ENCODE results near the gene FOXC2.

- TF ChIP-seq POLR2AphosphoS5 (IDR thresholded peaks at IDR 0.05) (no peak), POLR2A (IDR thresholded peaks at IDR 0.05) (no peak)
- TF ChIP-seq, protein P1, sequence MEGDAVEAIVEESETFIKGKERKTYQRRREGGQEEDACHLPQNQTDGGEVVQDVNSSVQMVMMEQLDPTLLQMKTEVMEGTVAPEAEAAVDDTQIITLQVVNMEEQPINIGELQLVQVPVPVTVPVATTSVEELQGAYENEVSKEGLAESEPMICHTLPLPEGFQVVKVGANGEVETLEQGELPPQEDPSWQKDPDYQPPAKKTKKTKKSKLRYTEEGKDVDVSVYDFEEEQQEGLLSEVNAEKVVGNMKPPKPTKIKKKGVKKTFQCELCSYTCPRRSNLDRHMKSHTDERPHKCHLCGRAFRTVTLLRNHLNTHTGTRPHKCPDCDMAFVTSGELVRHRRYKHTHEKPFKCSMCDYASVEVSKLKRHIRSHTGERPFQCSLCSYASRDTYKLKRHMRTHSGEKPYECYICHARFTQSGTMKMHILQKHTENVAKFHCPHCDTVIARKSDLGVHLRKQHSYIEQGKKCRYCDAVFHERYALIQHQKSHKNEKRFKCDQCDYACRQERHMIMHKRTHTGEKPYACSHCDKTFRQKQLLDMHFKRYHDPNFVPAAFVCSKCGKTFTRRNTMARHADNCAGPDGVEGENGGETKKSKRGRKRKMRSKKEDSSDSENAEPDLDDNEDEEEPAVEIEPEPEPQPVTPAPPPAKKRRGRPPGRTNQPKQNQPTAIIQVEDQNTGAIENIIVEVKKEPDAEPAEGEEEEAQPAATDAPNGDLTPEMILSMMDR (IDR thresholded peaks at IDR 0.05): no peak
Measured at GRCh38 chr16:86578611-86579267, 12.1 kb downstream of the FOXC2 start.

All from sigmoid colon (tissue), 4 donors.